NCI-H510A treated with DMSO at 0.1 percent for 48 hours (cell line): ENCODE results near the gene ASCL1.

Experiments used
- DNase-seq: peaks from one replicate; lab custom pipeline; 2025; lab: John Stamatoyannopoulos, UW

Gene ASCL1

GRCh38 chr12:102977945-102978706, 20.7 kb downstream of the ASCL1 start:
- no peak for DNase-seq

- DNase-seq = no peak
Measured at GRCh38 chr12:102980350-102980749, 22.9 kb downstream of the ASCL1 start.

DNA sequence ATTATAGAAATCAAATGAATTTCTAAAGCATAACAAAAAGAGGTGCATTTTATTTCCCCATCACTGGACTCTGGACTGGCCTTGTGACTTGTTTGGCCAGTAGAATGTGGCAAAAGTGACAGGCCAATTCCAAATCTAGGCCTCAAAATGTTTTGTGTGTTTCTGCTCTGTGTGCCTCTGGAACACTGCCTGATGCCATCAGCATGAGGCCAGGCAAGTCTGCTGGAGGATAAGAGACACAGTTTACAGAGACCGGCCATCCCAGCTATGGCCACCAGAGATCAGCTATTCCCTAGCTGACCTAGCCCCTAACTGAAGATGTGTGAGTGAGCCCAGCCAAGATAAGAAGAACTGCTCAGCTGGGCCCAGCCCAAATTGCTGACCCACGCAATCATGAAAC, 32.9 kb downstream of the ASCL1 start:
- DNase-seq = peak; percentile 13

DNA sequence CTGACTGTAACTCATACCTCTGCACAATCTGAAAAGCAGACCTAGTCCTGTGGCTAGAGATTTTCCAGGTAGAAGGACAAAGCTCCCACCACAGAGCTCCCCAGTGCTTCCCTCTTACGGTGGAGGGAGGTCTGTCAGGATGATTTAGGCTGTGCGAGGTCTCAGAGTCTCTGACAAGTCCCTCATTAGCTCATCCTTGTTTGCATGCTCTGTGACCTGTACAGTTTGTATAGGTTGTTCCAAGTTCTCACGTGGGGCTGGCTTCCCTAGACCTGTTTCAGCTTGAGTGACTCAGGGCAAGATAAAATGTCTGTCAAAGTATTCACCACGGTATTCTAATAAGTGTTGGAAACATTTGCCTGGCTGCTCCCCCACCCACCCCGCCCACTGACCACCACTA, 34.8 kb downstream of the ASCL1 start:
- peak; percentile 41 for DNase-seq

DNA sequence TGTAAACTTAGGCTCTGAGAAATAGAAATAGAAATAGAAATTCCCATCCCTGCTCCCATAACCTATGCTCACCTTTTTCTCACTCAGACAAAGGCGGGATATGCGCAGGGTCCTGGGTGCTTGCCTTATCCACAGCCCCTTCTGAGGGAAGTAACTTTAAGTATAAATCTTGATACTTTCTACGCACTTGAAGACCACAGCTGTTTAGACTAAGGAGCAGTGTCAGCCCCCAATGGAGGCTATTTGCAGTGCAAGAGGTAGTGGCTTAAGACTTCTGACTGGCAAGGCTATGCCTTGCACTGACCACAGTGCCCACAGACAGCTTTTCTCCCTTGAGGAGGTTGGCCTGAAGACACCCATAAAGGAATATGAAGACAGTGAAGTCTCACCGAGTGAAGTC, 35.2 kb downstream of the ASCL1 start:
- DNase-seq = no peak

GRCh38 chr12:102993537-102993936, 36.1 kb downstream of the ASCL1 start:
- DNase-seq = no peak

DNA sequence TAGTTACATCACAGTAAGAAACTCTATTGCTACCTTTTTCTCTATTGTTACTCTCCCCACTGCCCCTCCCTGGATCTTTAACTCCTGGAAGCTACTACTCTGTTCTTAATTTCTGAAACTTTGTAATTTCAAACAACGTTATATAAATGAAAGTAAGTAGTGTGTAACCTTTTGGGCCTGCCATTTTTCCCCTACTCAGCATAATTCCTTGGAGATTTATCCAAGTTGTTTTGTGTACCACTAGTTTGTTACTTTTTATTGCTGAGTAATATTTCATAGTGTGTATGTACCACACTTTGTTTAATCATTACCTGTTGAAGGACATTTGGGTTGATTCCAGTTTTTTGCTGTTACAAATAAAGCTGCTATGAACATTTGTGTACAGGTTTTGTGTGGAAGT, 37.9 kb downstream of the ASCL1 start:
- DNase-seq = no peak
